ENCODE data around the gene FOLR1. TPM values are rescaled to one million over a fixed set of nuclear protein-coding genes. Genes with fewer than 3 reads are reported as not detected.

The FOLR1 gene
- total and polyA plus RNA-seq, 2 donors = 0.47 to 0.98 TPM

DNA sequence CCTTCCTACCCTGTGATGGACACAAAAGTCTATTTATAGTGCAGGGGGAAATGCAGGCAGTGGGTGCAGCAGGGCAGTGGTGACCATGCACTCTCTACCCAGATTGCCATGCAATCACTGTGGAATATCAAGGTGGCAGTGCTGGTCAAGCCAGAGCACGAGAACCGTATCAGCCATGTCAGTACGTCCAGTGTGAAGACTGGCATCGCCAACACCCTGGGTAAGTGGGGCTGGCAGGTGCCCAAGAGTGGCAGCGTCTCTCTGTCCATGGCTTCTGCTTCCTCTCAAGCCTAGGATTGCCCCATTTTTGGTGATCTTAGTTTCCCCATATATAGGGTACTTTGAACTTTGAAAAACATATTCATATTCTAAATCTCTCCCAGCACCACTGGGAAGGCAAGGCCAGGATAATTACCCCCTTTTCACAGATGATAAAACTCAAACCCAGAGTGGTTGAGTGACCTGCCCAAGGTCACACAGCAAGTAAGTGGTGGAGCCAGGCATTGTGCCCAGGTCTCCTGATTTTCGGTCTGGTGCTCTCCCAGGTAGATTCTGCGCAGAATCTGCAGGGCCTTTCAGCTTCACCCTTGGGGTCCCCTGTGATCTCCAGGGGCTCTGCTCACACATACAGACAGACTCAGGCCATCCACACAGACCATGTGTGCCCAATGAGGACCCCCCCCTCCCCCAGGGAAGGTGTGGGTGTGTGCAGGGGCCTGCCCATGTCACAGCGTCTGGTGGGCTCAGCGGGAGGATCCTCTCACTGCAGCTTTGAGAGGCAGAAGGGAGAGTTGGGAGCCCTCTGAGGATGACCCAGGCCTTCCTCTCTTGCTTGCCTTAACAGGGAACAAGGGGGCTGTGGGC, 39.7 kb downstream of the FOLR1 start:
- 97% methylated on average over 9 of the region's 9 CpGs for WGBS
- no peaks in the 10 kb centered on the region for H3K9me3 ChIP-seq (ENCODE audit: control insufficient read depth in 2 of 2, insufficient read depth in 1 of 2, low read length in 1 of 2)
- H3K36me3 ChIP-seq (ENCODE audit: control insufficient read depth in 2 of 2, insufficient read depth in 2 of 2, low read length in 1 of 2) = peaks cover 77 to 84% of the 10 kb centered on the region in 2 donors
- H3K27me3 ChIP-seq (ENCODE audit: control insufficient read depth in 2 of 2, insufficient read depth in 1 of 2, low read length in 1 of 2) = no peaks in the 10 kb centered on the region
- peaks cover 4 to 15% of the 10 kb centered on the region in 2 donors for H3K4me1 ChIP-seq (ENCODE audit: control insufficient read depth in 2 of 2, insufficient read depth in 2 of 2, low read length in 2 of 2)
- H3K27ac ChIP-seq (ENCODE audit: low read depth in 1 of 2, low read length in 1 of 2) = no peak overlapping the region
- DNase-seq (ENCODE audit: low read depth in 6 of 9, low spot score in 9 of 9) = no peak
- no peak overlapping the region for H3K4me3 ChIP-seq (ENCODE audit: low read length in 2 of 2)

GRCh38 chr11:72232260-72233055, 40.5 kb downstream of the FOLR1 start:
- Histone ChIP-seq H3K4me3 (ENCODE audit: low read length in 2 of 2) (no peak overlapping the region), H3K9me3 (ENCODE audit: control insufficient read depth in 2 of 2, insufficient read depth in 1 of 2, low read length in 1 of 2) (no peaks in the 10 kb centered on the region), H3K27ac (ENCODE audit: low read depth in 1 of 2, low read length in 1 of 2) (no peak overlapping the region), H3K27me3 (ENCODE audit: control insufficient read depth in 2 of 2, insufficient read depth in 1 of 2, low read length in 1 of 2) (no peaks in the 10 kb centered on the region), H3K36me3 (ENCODE audit: control insufficient read depth in 2 of 2, insufficient read depth in 2 of 2, low read length in 1 of 2) (peaks cover 84 to 91% of the 10 kb centered on the region in 2 donors), H3K4me1 (ENCODE audit: control insufficient read depth in 2 of 2, insufficient read depth in 2 of 2, low read length in 2 of 2) (peaks cover under 1 to 7% of the 10 kb centered on the region in 2 donors)
- no peak for DNase-seq (ENCODE audit: low read depth in 6 of 9, low spot score in 9 of 9)
- WGBS = 99% methylated on average over 18 of the region's 18 CpGs

GRCh38 chr11:72233056-72233772, 41.3 kb downstream of the FOLR1 start:
- H3K36me3 ChIP-seq (ENCODE audit: control insufficient read depth in 2 of 2, insufficient read depth in 2 of 2, low read length in 1 of 2) = peaks cover 83 to 92% of the 10 kb centered on the region in 2 donors
- 96% methylated on average over 13 of the region's 13 CpGs for WGBS
- no peaks in the 10 kb centered on the region for H3K9me3 ChIP-seq (ENCODE audit: control insufficient read depth in 2 of 2, insufficient read depth in 1 of 2, low read length in 1 of 2)
- no peak for DNase-seq (ENCODE audit: low read depth in 6 of 9, low spot score in 9 of 9)
- H3K4me3 ChIP-seq (ENCODE audit: low read length in 2 of 2) = no peak overlapping the region
- H3K27ac ChIP-seq (ENCODE audit: low read depth in 1 of 2, low read length in 1 of 2) = no peak overlapping the region
- H3K4me1 ChIP-seq (ENCODE audit: control insufficient read depth in 2 of 2, insufficient read depth in 2 of 2, low read length in 2 of 2) = no peaks in the 10 kb centered on the region
- H3K27me3 ChIP-seq (ENCODE audit: control insufficient read depth in 2 of 2, insufficient read depth in 1 of 2, low read length in 1 of 2) = no peaks in the 10 kb centered on the region

- H3K36me3 ChIP-seq (ENCODE audit: control insufficient read depth in 2 of 2, insufficient read depth in 2 of 2, low read length in 1 of 2) = peaks cover 75 to 88% of the 10 kb centered on the region in 2 donors
- H3K4me1 ChIP-seq (ENCODE audit: control insufficient read depth in 2 of 2, insufficient read depth in 2 of 2, low read length in 2 of 2) = no peaks in the 10 kb centered on the region
- no peak overlapping the region for H3K4me3 ChIP-seq (ENCODE audit: low read length in 2 of 2)
- DNase-seq (ENCODE audit: low read depth in 6 of 9, low spot score in 9 of 9) = no peak
- no peak overlapping the region for H3K27ac ChIP-seq (ENCODE audit: low read depth in 1 of 2, low read length in 1 of 2)
- WGBS = 97% methylated on average over 8 of the region's 8 CpGs
- peaks cover 6% of the 10 kb centered on the region in 2 donors for H3K27me3 ChIP-seq (ENCODE audit: control insufficient read depth in 2 of 2, insufficient read depth in 1 of 2, low read length in 1 of 2)
- no peaks in the 10 kb centered on the region for H3K9me3 ChIP-seq (ENCODE audit: control insufficient read depth in 2 of 2, insufficient read depth in 1 of 2, low read length in 1 of 2)
These were observed 42.0 kb downstream of the FOLR1 start for GRCh38 chr11:72233773-72234513.

GRCh38 chr11:72234514-72234830, 42.5 kb downstream of the FOLR1 start:
- Histone ChIP-seq H3K27ac (ENCODE audit: low read depth in 1 of 2, low read length in 1 of 2) (no peak overlapping the region), H3K4me1 (ENCODE audit: control insufficient read depth in 2 of 2, insufficient read depth in 2 of 2, low read length in 2 of 2) (peaks cover 0 to 2% of the 10 kb centered on the region in 2 donors), H3K27me3 (ENCODE audit: control insufficient read depth in 2 of 2, insufficient read depth in 1 of 2, low read length in 1 of 2) (peaks cover 12% of the 10 kb centered on the region in 2 donors), H3K9me3 (ENCODE audit: control insufficient read depth in 2 of 2, insufficient read depth in 1 of 2, low read length in 1 of 2) (peaks cover 0 to under 1% of the 10 kb centered on the region in 2 donors), H3K4me3 (ENCODE audit: low read length in 2 of 2) (no peak overlapping the region), H3K36me3 (ENCODE audit: control insufficient read depth in 2 of 2, insufficient read depth in 2 of 2, low read length in 1 of 2) (peaks cover 71 to 82% of the 10 kb centered on the region in 2 donors)
- WGBS = 75% methylated on average over 3 of the region's 3 CpGs
- DNase-seq (ENCODE audit: low read depth in 6 of 9, low spot score in 9 of 9) = no peak

DNA sequence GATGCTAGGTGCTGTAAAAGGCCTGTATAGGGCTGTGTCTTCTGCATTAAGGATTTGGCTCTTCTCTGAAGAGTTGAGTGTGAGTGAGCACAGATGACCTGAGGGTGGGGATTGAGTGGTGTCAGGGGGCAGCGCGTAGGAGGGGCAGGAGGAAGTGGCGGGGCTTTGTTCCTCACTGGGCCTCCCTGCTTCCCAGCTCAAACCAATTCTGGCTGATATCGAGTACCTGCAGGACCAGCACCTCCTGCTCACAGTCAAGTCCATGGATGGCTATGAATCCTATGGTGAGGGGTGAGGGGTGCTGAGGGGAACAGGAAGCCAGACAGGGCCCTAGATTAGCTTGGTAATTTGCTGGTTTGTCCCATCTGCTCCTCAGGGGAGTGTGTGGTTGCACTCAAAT, 43.0 kb downstream of the FOLR1 start:
- Histone ChIP-seq H3K36me3 (ENCODE audit: control insufficient read depth in 2 of 2, insufficient read depth in 2 of 2, low read length in 1 of 2) (peaks cover 66 to 78% of the 10 kb centered on the region in 2 donors), H3K4me1 (ENCODE audit: control insufficient read depth in 2 of 2, insufficient read depth in 2 of 2, low read length in 2 of 2) (peaks cover 0 to 2% of the 10 kb centered on the region in 2 donors), H3K27ac (ENCODE audit: low read depth in 1 of 2, low read length in 1 of 2) (no peak overlapping the region), H3K9me3 (ENCODE audit: control insufficient read depth in 2 of 2, insufficient read depth in 1 of 2, low read length in 1 of 2) (peaks cover 0 to 1% of the 10 kb centered on the region in 2 donors), H3K4me3 (ENCODE audit: low read length in 2 of 2) (no peak overlapping the region), H3K27me3 (ENCODE audit: control insufficient read depth in 2 of 2, insufficient read depth in 1 of 2, low read length in 1 of 2) (peaks cover 15 to 16% of the 10 kb centered on the region in 2 donors)
- no peak for DNase-seq (ENCODE audit: low read depth in 6 of 9, low spot score in 9 of 9)
- WGBS = 98% methylated on average over 4 of the region's 4 CpGs

- H3K9me3 ChIP-seq (ENCODE audit: control insufficient read depth in 2 of 2, insufficient read depth in 1 of 2, low read length in 1 of 2) = peaks cover 0 to 1% of the 10 kb centered on the region in 2 donors
- peaks cover 0 to 7% of the 10 kb centered on the region in 2 donors for H3K4me1 ChIP-seq (ENCODE audit: control insufficient read depth in 2 of 2, insufficient read depth in 2 of 2, low read length in 2 of 2)
- no peak for DNase-seq (ENCODE audit: low read depth in 6 of 9, low spot score in 9 of 9)
- no peak overlapping the region for H3K4me3 ChIP-seq (ENCODE audit: low read length in 2 of 2)
- 97% methylated on average over 17 of the region's 17 CpGs for WGBS
- H3K36me3 ChIP-seq (ENCODE audit: control insufficient read depth in 2 of 2, insufficient read depth in 2 of 2, low read length in 1 of 2) = peaks cover 62 to 72% of the 10 kb centered on the region in 2 donors
- no peak overlapping the region for H3K27ac ChIP-seq (ENCODE audit: low read depth in 1 of 2, low read length in 1 of 2)
- peaks cover 21 to 22% of the 10 kb centered on the region in 2 donors for H3K27me3 ChIP-seq (ENCODE audit: control insufficient read depth in 2 of 2, insufficient read depth in 1 of 2, low read length in 1 of 2)
These were observed 43.6 kb downstream of the FOLR1 start for GRCh38 chr11:72235351-72236057.

DNA sequence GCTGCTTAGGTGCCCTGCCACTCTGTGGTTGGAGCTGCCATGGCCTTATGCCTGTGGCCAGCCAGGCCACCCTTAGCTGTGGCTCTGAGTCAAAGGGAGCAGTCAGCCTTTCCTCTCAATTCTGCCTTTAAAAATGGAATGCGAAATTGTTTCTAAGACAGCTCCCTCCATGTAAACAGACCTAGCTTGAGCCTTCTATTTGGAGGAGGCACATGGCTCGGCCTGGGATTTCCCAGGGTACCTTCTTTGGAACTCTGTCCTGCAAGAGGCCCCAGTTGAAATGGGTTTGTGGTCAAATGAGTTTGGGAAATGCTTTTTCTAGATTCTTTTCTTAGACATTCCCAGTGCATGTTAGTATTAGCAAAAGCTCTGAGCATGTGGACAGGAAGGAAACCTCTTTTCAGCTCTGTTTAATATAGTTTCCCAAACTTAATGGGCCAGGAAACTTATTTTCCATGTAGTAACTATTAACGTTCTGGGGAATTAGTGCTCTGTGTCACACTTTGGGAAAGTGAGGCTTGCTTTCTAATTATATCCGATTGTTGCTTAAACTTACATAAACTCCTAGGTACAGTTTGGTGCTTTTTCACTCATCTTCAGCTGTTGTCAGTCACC, 44.2 kb downstream of the FOLR1 start:
- Histone ChIP-seq H3K4me1 (ENCODE audit: control insufficient read depth in 2 of 2, insufficient read depth in 2 of 2, low read length in 2 of 2) (peaks cover 0 to 11% of the 10 kb centered on the region in 2 donors), H3K36me3 (ENCODE audit: control insufficient read depth in 2 of 2, insufficient read depth in 2 of 2, low read length in 1 of 2) (peaks cover 55 to 65% of the 10 kb centered on the region in 2 donors)
- no peak for DNase-seq (ENCODE audit: low read depth in 6 of 9, low spot score in 9 of 9)

More for the DNA sequence above, 44.2 kb downstream of the FOLR1 start:
- peaks cover 28% of the 10 kb centered on the region in 2 donors for H3K27me3 ChIP-seq (ENCODE audit: control insufficient read depth in 2 of 2, insufficient read depth in 1 of 2, low read length in 1 of 2)
- 94% methylated on average over 4 of the region's 4 CpGs for WGBS
- H3K4me3 ChIP-seq (ENCODE audit: low read length in 2 of 2) = no peak overlapping the region
- no peak overlapping the region for H3K27ac ChIP-seq (ENCODE audit: low read depth in 1 of 2, low read length in 1 of 2)
- H3K9me3 ChIP-seq (ENCODE audit: control insufficient read depth in 2 of 2, insufficient read depth in 1 of 2, low read length in 1 of 2) = peaks cover 0 to 1% of the 10 kb centered on the region in 2 donors

Data from thymus (tissue), 11 donors.